HepG2 (cell line): Measurements from ENCODE around the gene SMIM30. TPM values are rescaled to one million over a fixed set of nuclear protein-coding genes. Genes with fewer than 3 reads are reported as not detected.

ENCODE experiments used
- ARID2 ChIP-seq: sonication (generic); formaldehyde crosslinking; IDR thresholded peaks from 2 replicates; pipeline ENCODE4 v1.8.1; 2022; ENCODE audit warnings: mild to moderate bottlenecking, missing genetic modification reagents, borderline replicate concordance
- GATAD1 ChIP-seq: IDR thresholded peaks from 2 replicates; pipeline ENCODE4 v1.6.1; 2016; ENCODE audit warnings: missing genetic modification reagents, missing compliant biosample characterization
- HOMEZ ChIP-seq: IDR thresholded peaks from 2 replicates; pipeline ENCODE4 v1.6.1; 2016; ENCODE audit warnings: low read depth
- IRX3 ChIP-seq: sonication (generic); formaldehyde crosslinking; IDR thresholded peaks from 2 replicates; pipeline ENCODE4 v1.8.1; 2023; ENCODE audit warnings: mild to moderate bottlenecking, low read depth, missing genetic modification reagents, borderline replicate concordance
- MYC ChIP-seq: sonication (generic); formaldehyde crosslinking; IDR thresholded peaks from 2 replicates; pipeline ENCODE4 v1.9.0; 2021; ENCODE audit warnings: missing genetic modification reagents, borderline replicate concordance
- MYNN ChIP-seq: sonication (generic); formaldehyde crosslinking; IDR thresholded peaks from 2 replicates; pipeline ENCODE4 v1.4.0; 2020; ENCODE audit warnings: mild to moderate bottlenecking, low read depth, missing genetic modification reagents
- RAD51 ChIP-seq: fragments of 450-650 bp; IDR thresholded peaks from 2 replicates; pipeline ENCODE4 v1.6.1; 2016; ENCODE audit warnings: borderline replicate concordance
- RFXAP ChIP-seq: sonication (generic); formaldehyde crosslinking; IDR thresholded peaks from 2 replicates; pipeline ENCODE4 v1.4.0; 2020; ENCODE audit warnings: missing genetic modification reagents, borderline replicate concordance
- SRF ChIP-seq: IDR thresholded peaks from 2 replicates; pipeline ENCODE4 v1.6.1; 2011; ENCODE audit warnings: mild to moderate bottlenecking, low read depth, low read length, moderate library complexity
- TEAD3 ChIP-seq: optimal IDR thresholded peaks from 2 replicates; pipeline ENCODE3; 2016; ENCODE audit warnings: borderline replicate concordance
- ZFP36L1 ChIP-seq: sonication (generic); formaldehyde crosslinking; IDR thresholded peaks from 2 replicates; pipeline ENCODE4 v1.8.0; 2022; ENCODE audit warnings: mild to moderate bottlenecking, missing genetic modification reagents, moderate library complexity
- ZIK1 ChIP-seq: sonication (generic); formaldehyde crosslinking; IDR thresholded peaks from 2 replicates; pipeline ENCODE4 v1.5.0; 2020; ENCODE audit warnings: mild to moderate bottlenecking, low read depth, missing genetic modification reagents, borderline replicate concordance
- ZNF142 ChIP-seq: sonication (generic); formaldehyde crosslinking; IDR thresholded peaks from 2 replicates; pipeline ENCODE4 v1.4.0; 2020; ENCODE audit warnings: missing genetic modification reagents
- ZNF18 ChIP-seq: sonication (generic); formaldehyde crosslinking; IDR thresholded peaks from 2 replicates; pipeline ENCODE4 v1.8.0; 2022; ENCODE audit warnings: mild to moderate bottlenecking, missing genetic modification reagents; ENCODE audit not compliant: insufficient replicate concordance
- ZNF343 ChIP-seq: sonication (generic); formaldehyde crosslinking; IDR thresholded peaks from 2 replicates; pipeline ENCODE4 v1.4.0; 2020; ENCODE audit warnings: mild to moderate bottlenecking, missing genetic modification reagents
- ZNF788 ChIP-seq: sonication (generic); formaldehyde crosslinking; IDR thresholded peaks from 2 replicates; pipeline ENCODE4 v1.5.0; 2020; ENCODE audit warnings: mild to moderate bottlenecking, missing genetic modification reagents, borderline replicate concordance
- polyA plus RNA-seq, 8 experiments: library from polyadenylated mRNA; depleted of rRNA in 3 of 8; stranded (reverse) in 7 of 8; unstranded in 1 of 8; fragments of >200 nt; fragmentation: Illumina TruSeq in 4 of 8; extraction: Trizol in 4 of 8; gene quantifications; 2 replicates each; pipeline versions ENCODE4 v1.2.1 to v1.2.3, GENCODE V29; 2011 to 2016; ENCODE audit warnings: low read depth in 4 of 8, missing spikeins in 1 of 8, mixed read lengths in 1 of 8; ENCODE audit not compliant: insufficient read depth in 1 of 8
- total RNA-seq, 5 experiments: library from RNA; depleted of rRNA; stranded (reverse); fragments of >200 nt; fragmentation: Illumina TruSeq; extraction: Trizol; gene quantifications; 2 replicates each; pipeline ENCODE4 v1.2.3, GENCODE V29; 2016; ENCODE audit warnings: low read depth in 1 of 5
- TF ChIP-seq, protein P1 (sequence below): sonication (generic); formaldehyde crosslinking; IDR thresholded peaks from 2 replicates; pipeline ENCODE4 v1.8.0; 2022; ENCODE audit warnings: mild to moderate bottlenecking, missing genetic modification reagents, moderate library complexity

The SMIM30 gene
- total and polyA plus RNA-seq, 2 of the 13 experiments (the other 11 are each of a cell fraction or from before 2014, with no cell fraction given), result 23.5 to 25.2 TPM

- TF ChIP-seq HOMEZ (0 out of 2 replicates have a peak, but pooled peaks have one; percentile 60), GATAD1 (CRISPR knock-in tag) (peak; percentile 76), ZNF18 (CRISPR knock-in tag) (no peak), ZNF788 (CRISPR knock-in tag) (no peak; the same call in 1 of the 2 replicates), MYNN (CRISPR knock-in tag) (no peak), SRF (no peak), IRX3 (CRISPR knock-in tag) (no peak), MYC (CRISPR knock-in tag) (peak; percentile 51; the same call in 1 of the 2 replicates), ZIK1 (CRISPR knock-in tag) (no peak), ZNF142 (CRISPR knock-in tag) (no peak), RFXAP (CRISPR knock-in tag) (no peak), TEAD3 (CRISPR knock-in tag) (no peak), RAD51 (no peak), ZNF343 (CRISPR knock-in tag) (no peak), ARID2 (CRISPR knock-in tag) (no peak), ZFP36L1 (CRISPR knock-in tag) (no peak)
- TF ChIP-seq, protein P1, sequence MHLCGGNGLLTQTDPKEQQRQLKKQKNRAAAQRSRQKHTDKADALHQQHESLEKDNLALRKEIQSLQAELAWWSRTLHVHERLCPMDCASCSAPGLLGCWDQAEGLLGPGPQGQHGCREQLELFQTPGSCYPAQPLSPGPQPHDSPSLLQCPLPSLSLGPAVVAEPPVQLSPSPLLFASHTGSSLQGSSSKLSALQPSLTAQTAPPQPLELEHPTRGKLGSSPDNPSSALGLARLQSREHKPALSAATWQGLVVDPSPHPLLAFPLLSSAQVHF (CRISPR knock-in tag), result no peak
These were observed at the start of gene SMIM30 (continued) for GRCh38 chr7:113118074-113118959.
